Measurements from ENCODE around the gene P2RX3. TPM values are rescaled to one million over a fixed set of nuclear protein-coding genes. Genes with fewer than 3 reads are reported as not detected.

Gene P2RX3
- total RNA-seq, 2 experiments from 2014 or later, result not detected

DNA sequence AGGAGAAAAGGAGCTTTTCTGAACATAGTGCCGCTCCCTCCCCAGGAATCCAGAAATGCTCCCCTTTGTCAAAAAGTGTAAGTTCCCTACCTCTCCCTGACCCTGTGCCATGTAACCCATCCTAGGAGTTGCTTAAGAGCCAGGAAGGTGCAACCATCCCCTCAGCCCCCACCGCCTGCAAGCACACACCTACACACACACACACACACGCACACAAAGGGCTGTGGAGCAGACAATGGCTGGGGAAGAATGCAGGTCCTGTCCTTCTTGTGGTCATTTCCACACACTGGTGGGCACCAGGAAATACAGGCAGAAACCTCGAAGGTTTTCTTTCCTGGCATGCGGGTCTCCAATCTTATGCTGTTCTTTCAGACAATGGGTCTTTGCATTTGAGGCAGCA, 1.2 kb downstream of the P2RX3 start:
- Mint-ChIP-seq H3K36me3 (ENCODE audit: low read depth) (peaks cover 13% of the 10 kb centered on the region), H3K9me3 (no peaks in the 10 kb centered on the region), H3K4me3 (peak overlapping the region; percentile 46), H3K27ac (no peak overlapping the region), H3K27me3 (no peaks in the 10 kb centered on the region), H3K4me1 (ENCODE audit: low read depth) (peaks cover 22% of the 10 kb centered on the region)
- intact Hi-C loops (cut with DNase I, micrococcal nuclease), result loop anchor here (5.0 to 10.0 kb wide), 5 partner anchors 83 to 1805 kb away; partner anchors contain the start of genes FAM111A (in 1 of the 2), MED19 (in 1 of the 2), TMX2 (in 1 of the 2) and ZDHHC5 (in 1 of the 2)
- H3K9me3 ChIP-seq (ENCODE audit: control insufficient read depth in 1 of 2, insufficient read depth in 1 of 2, low read length in 2 of 2), result no peaks in the 10 kb centered on the region
- ChIA-PET CTCF (interaction anchor here (2.0 kb wide), 1 partner anchor 119 kb away, joined by 5 read pairs; no protein-coding TSS in a partner anchor), POLR2A (no interaction called here)
- peaks cover 21% of the 10 kb centered on the region for H3K4me1 ChIP-seq (ENCODE audit: insufficient read depth, low read length)
- H3K4me3 ChIP-seq (ENCODE audit: low read length), result no peak overlapping the region
- ATAC-seq (ENCODE audit: poor library complexity) (no peak), DNase-seq (no peak)
- H3K36me3 ChIP-seq (ENCODE audit: insufficient read depth, low read length), result no peaks in the 10 kb centered on the region
- H3K27ac ChIP-seq (ENCODE audit: low read depth in 1 of 2, low read length in 2 of 2), result no peak overlapping the region
- TF ChIP-seq, protein P1, sequence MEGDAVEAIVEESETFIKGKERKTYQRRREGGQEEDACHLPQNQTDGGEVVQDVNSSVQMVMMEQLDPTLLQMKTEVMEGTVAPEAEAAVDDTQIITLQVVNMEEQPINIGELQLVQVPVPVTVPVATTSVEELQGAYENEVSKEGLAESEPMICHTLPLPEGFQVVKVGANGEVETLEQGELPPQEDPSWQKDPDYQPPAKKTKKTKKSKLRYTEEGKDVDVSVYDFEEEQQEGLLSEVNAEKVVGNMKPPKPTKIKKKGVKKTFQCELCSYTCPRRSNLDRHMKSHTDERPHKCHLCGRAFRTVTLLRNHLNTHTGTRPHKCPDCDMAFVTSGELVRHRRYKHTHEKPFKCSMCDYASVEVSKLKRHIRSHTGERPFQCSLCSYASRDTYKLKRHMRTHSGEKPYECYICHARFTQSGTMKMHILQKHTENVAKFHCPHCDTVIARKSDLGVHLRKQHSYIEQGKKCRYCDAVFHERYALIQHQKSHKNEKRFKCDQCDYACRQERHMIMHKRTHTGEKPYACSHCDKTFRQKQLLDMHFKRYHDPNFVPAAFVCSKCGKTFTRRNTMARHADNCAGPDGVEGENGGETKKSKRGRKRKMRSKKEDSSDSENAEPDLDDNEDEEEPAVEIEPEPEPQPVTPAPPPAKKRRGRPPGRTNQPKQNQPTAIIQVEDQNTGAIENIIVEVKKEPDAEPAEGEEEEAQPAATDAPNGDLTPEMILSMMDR (IDR thresholded peaks at IDR 0.05), result no peak
- H3K27me3 ChIP-seq (ENCODE audit: control insufficient read depth in 1 of 2, insufficient read depth in 2 of 2, low read length in 2 of 2), result no peaks in the 10 kb centered on the region

DNA sequence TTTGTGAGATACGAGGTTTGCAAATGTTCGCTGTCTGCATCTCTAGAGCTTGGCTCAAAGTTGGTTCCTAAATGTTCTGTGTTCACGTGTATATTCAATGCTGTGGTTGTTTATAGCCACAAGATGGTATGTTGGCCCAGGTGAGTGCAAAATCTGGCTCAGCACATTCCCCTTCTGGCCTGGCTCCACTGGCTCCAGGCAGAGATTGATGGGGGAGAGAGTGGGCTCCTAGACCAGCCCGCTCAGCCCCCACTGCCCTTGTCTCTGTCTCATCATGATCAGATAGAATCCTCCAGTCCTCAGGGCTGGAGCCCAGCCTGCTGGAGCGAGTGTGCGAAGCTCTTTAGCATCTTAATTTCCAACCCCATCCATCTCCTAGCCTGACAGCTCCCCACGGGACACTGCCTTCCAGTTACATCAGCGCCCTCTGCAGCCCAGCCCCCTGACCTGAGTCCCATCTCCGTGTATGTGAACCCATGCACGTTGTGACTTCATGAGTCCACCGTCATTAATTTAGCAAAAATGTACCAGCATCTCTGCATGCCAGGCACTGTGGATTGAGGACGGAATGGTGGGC, 2.0 kb downstream of the P2RX3 start:
- Histone ChIP-seq H3K9me3 (ENCODE audit: control insufficient read depth in 1 of 2, insufficient read depth in 1 of 2, low read length in 2 of 2) (no peaks in the 10 kb centered on the region), H3K4me1 (ENCODE audit: insufficient read depth, low read length) (peaks cover 13% of the 10 kb centered on the region), H3K36me3 (ENCODE audit: insufficient read depth, low read length) (no peaks in the 10 kb centered on the region), H3K27ac (ENCODE audit: low read depth in 1 of 2, low read length in 2 of 2) (no peak overlapping the region), H3K4me3 (ENCODE audit: low read length) (no peak overlapping the region), H3K27me3 (ENCODE audit: control insufficient read depth in 1 of 2, insufficient read depth in 2 of 2, low read length in 2 of 2) (no peaks in the 10 kb centered on the region)
- TF ChIP-seq, protein P1 (IDR thresholded peaks at IDR 0.05), result no peak
- DNase-seq (no peak), ATAC-seq (ENCODE audit: poor library complexity) (no peak)
- intact Hi-C loops (cut with DNase I, micrococcal nuclease), result loop anchor here in 1 of 2 experiments (10.0 kb wide), 2 partner anchors 115 to 1175 kb away; no protein-coding TSS in a partner anchor
- Mint-ChIP-seq H3K4me3 (no peak overlapping the region), H3K27me3 (no peaks in the 10 kb centered on the region), H3K36me3 (ENCODE audit: low read depth) (peaks cover 5% of the 10 kb centered on the region), H3K27ac (no peak overlapping the region), H3K4me1 (ENCODE audit: low read depth) (peaks cover 14% of the 10 kb centered on the region), H3K9me3 (no peaks in the 10 kb centered on the region)
- ChIA-PET CTCF (no interaction called here), POLR2A (no interaction called here)

DNA sequence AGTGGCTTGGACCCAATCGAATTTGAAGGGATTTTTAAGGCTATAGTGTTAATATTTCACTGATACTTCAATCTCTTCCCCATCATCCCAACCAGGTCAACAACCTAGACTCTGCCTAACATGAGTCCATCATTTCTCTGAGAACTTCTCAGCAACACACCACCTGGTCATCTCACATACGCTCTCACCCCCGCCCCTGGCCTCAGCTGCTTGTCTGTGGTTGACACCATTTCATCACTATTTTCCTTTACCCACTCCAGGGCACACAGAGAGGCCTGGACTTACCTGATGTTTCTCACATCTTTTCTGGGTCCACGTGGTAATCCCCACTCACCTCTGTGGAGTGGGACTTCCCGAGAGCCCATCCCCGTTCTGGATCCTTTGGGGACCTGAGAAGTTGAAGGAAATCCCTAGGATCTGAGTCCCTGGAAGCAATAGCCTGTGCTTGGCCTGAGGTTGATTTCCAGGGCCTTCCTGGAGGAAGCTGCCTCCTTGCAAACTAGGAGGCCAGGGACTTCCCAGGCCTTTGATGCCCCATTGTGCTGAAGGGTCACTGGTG, 3.2 kb downstream of the P2RX3 start:
- no peak overlapping the region for H3K4me3 Mint-ChIP-seq
- POLR2A ChIA-PET, result no interaction called here

More for the DNA sequence above, 3.2 kb downstream of the P2RX3 start:
- Mint-ChIP-seq H3K27ac (no peak overlapping the region), H3K9me3 (no peaks in the 10 kb centered on the region), H3K36me3 (ENCODE audit: low read depth) (no peaks in the 10 kb centered on the region), H3K27me3 (no peaks in the 10 kb centered on the region), H3K4me1 (ENCODE audit: low read depth) (peaks cover 5% of the 10 kb centered on the region)
- Histone ChIP-seq H3K27me3 (ENCODE audit: control insufficient read depth in 1 of 2, insufficient read depth in 2 of 2, low read length in 2 of 2) (no peaks in the 10 kb centered on the region), H3K4me1 (ENCODE audit: insufficient read depth, low read length) (peaks cover 11% of the 10 kb centered on the region), H3K4me3 (ENCODE audit: low read length) (no peak overlapping the region), H3K36me3 (ENCODE audit: insufficient read depth, low read length) (no peaks in the 10 kb centered on the region), H3K27ac (ENCODE audit: low read depth in 1 of 2, low read length in 2 of 2) (no peak overlapping the region), H3K9me3 (ENCODE audit: control insufficient read depth in 1 of 2, insufficient read depth in 1 of 2, low read length in 2 of 2) (no peaks in the 10 kb centered on the region)
- CTCF ChIA-PET, result no interaction called here
- TF ChIP-seq, protein P1 (IDR thresholded peaks at IDR 0.05), result no peak
- intact Hi-C loops (cut with DNase I, micrococcal nuclease), result loop anchor here in 1 of 2 experiments (10.0 kb wide), 2 partner anchors 113 to 1173 kb away; no protein-coding TSS in a partner anchor
- ATAC-seq (ENCODE audit: poor library complexity) (no peak), DNase-seq (no peak)
